GM21423 (cell line): ENCODE measurements around the gene SORCS2.

ENCODE experiments used
- ATAC-seq: cut with Tn5 transposase; IDR thresholded peaks from one replicate; pipeline ENCODE4 v1.9.1; 2021; ENCODE audit warnings: mild to moderate bottlenecking, moderate library complexity; ENCODE audit not compliant: unreplicated experiment

Gene SORCS2

GRCh38 chr4:7763788-7764187 lies 571.5 kb downstream of the SORCS2 start:
- no peak for ATAC-seq

- no peak for ATAC-seq
These were observed 572.1 kb downstream of the SORCS2 start for GRCh38 chr4:7764466-7764865.

- no peak for ATAC-seq
These were observed 573.3 kb downstream of the SORCS2 start for GRCh38 chr4:7765666-7766065.

GRCh38 chr4:7766086-7766485 lies 573.7 kb downstream of the SORCS2 start:
- no peak for ATAC-seq

- ATAC-seq, result no peak
These were observed 574.5 kb downstream of the SORCS2 start for GRCh38 chr4:7766661-7767345.

GRCh38 chr4:7767526-7767925 lies 575.2 kb downstream of the SORCS2 start:
- no peak for ATAC-seq

- no peak for ATAC-seq
These were observed 575.6 kb downstream of the SORCS2 start for GRCh38 chr4:7767966-7768365.

GRCh38 chr4:7768736-7769135 lies 576.4 kb downstream of the SORCS2 start:
- no peak for ATAC-seq

GRCh38 chr4:7769396-7770223 lies 577.3 kb downstream of the SORCS2 start:
- no peak for ATAC-seq

GRCh38 chr4:7770224-7771050 lies 578.1 kb downstream of the SORCS2 start:
- no peak for ATAC-seq

GRCh38 chr4:7771056-7771455 lies 578.7 kb downstream of the SORCS2 start:
- ATAC-seq, result no peak

- peak; percentile 67 for ATAC-seq
These were observed 579.5 kb downstream of the SORCS2 start for GRCh38 chr4:7771541-7772507.

GRCh38 chr4:7772711-7773385 lies 580.5 kb downstream of the SORCS2 start:
- ATAC-seq, result no peak

GRCh38 chr4:7773401-7774180 lies 581.3 kb downstream of the SORCS2 start:
- ATAC-seq, result no peak

GRCh38 chr4:7774301-7775294 lies 582.3 kb downstream of the SORCS2 start:
- ATAC-seq, result no peak

GRCh38 chr4:7775396-7775795 lies 583.1 kb downstream of the SORCS2 start:
- no peak for ATAC-seq

- ATAC-seq, result no peak
These were observed 584.8 kb downstream of the SORCS2 start for GRCh38 chr4:7777017-7777710.
